ENCODE data around the gene MOCOS. TPM values are rescaled to one million over a fixed set of nuclear protein-coding genes. Genes with fewer than 3 reads are reported as not detected.

Gene MOCOS
- total RNA-seq, 1 experiment from 2014 or later, result 5.5 TPM

- TF ChIP-seq CTCF (IDR thresholded peaks at IDR 0.05; ENCODE audit: insufficient read depth in 1 of 2, low read depth in 1 of 2, low read length in 1 of 2, severe bottlenecking in 1 of 2, unreplicated experiment in 1 of 2), result no peak
Measured at GRCh38 chr18:36247036-36247435, 59.7 kb downstream of the MOCOS start.

GRCh38 chr18:36249392-36249791 lies 62.1 kb downstream of the MOCOS start:
- ChIA-PET CTCF (no interaction called here), POLR2A (no interaction called here)
- H3K27me3 Mint-ChIP-seq (ENCODE audit: insufficient read depth, unreplicated experiment), result no peaks in the 10 kb centered on the region
- BruUV-seq (replicated peaks), result no TSS peak
- Histone ChIP-seq H3K27me3 (replicated peaks; ENCODE audit: control insufficient read depth, insufficient read depth, low read length) (no peaks in the 10 kb centered on the region), H3K9me3 (no peaks in the 10 kb centered on the region; the same call in 1 of the 2 replicates), H3K4me1 (no peaks in the 10 kb centered on the region), H3K36me3 (ENCODE audit: control insufficient read depth, insufficient read depth, low read length) (no peaks in the 10 kb centered on the region), H3K4me3 (ENCODE audit: low read depth, low read length) (no peak overlapping the region)
- H3K9me3 Mint-ChIP-seq (ENCODE audit: unreplicated experiment), result peaks cover 1% of the 10 kb centered on the region
- peaks cover 6% of the 10 kb centered on the region for H3K4me1 Mint-ChIP-seq (ENCODE audit: low read depth, unreplicated experiment)
- no peak for DNase-seq
- no peak for TF ChIP-seq CTCF (IDR thresholded peaks at IDR 0.05; ENCODE audit: insufficient read depth in 1 of 2, low read depth in 1 of 2, low read length in 1 of 2, severe bottlenecking in 1 of 2, unreplicated experiment in 1 of 2)
- peaks cover 6% of the 10 kb centered on the region for H3K36me3 Mint-ChIP-seq (ENCODE audit: insufficient read depth, unreplicated experiment)
- H3K27ac Mint-ChIP-seq (ENCODE audit: unreplicated experiment), result no peak overlapping the region
- intact Hi-C loops (cut with micrococcal nuclease; ENCODE audit: unreplicated experiment), result no loop called here
- H3K4me3 Mint-ChIP-seq (ENCODE audit: unreplicated experiment), result no peak overlapping the region

More at GRCh38 chr18:36247036-36247435, 59.7 kb downstream of the MOCOS start:
- no peaks in the 10 kb centered on the region for H3K27me3 ChIP-seq (replicated peaks; ENCODE audit: control insufficient read depth, insufficient read depth, low read length)
- POLR2A ChIA-PET, result no interaction called here
- Mint-ChIP-seq H3K4me3 (ENCODE audit: unreplicated experiment) (no peak overlapping the region), H3K27me3 (ENCODE audit: insufficient read depth, unreplicated experiment) (no peaks in the 10 kb centered on the region), H3K36me3 (ENCODE audit: insufficient read depth, unreplicated experiment) (peaks cover 12% of the 10 kb centered on the region), H3K4me1 (ENCODE audit: low read depth, unreplicated experiment) (peaks cover 6% of the 10 kb centered on the region), H3K9me3 (ENCODE audit: unreplicated experiment) (peaks cover 19% of the 10 kb centered on the region), H3K27ac (ENCODE audit: unreplicated experiment) (no peak overlapping the region)
- intact Hi-C loops (cut with micrococcal nuclease; ENCODE audit: unreplicated experiment), result no loop called here
- no TSS peak for BruUV-seq (replicated peaks)
- H3K4me3 ChIP-seq (ENCODE audit: low read depth, low read length), result no peak overlapping the region
- no peak for DNase-seq
- peaks cover 5% of the 10 kb centered on the region; the same call in 1 of the 2 replicates for H3K9me3 ChIP-seq
- H3K36me3 ChIP-seq (ENCODE audit: control insufficient read depth, insufficient read depth, low read length), result no peaks in the 10 kb centered on the region
- peaks cover 7% of the 10 kb centered on the region; the same call in 1 of the 2 replicates for H3K4me1 ChIP-seq
- CTCF ChIA-PET, result no interaction called here

- no peak for TF ChIP-seq CTCF (IDR thresholded peaks at IDR 0.05; ENCODE audit: insufficient read depth in 1 of 2, low read depth in 1 of 2, low read length in 1 of 2, severe bottlenecking in 1 of 2, unreplicated experiment in 1 of 2)
- DNase-seq, result no peak
- Histone ChIP-seq H3K36me3 (ENCODE audit: control insufficient read depth, insufficient read depth, low read length) (no peaks in the 10 kb centered on the region), H3K4me3 (ENCODE audit: low read depth, low read length) (no peak overlapping the region), H3K27me3 (replicated peaks; ENCODE audit: control insufficient read depth, insufficient read depth, low read length) (no peaks in the 10 kb centered on the region), H3K9me3 (no peaks in the 10 kb centered on the region), H3K4me1 (no peaks in the 10 kb centered on the region)
- H3K4me1 Mint-ChIP-seq (ENCODE audit: low read depth, unreplicated experiment), result peaks cover 6% of the 10 kb centered on the region
- no peaks in the 10 kb centered on the region for H3K9me3 Mint-ChIP-seq (ENCODE audit: unreplicated experiment)
- BruUV-seq (replicated peaks), result no TSS peak
- H3K27me3 Mint-ChIP-seq (ENCODE audit: insufficient read depth, unreplicated experiment), result no peaks in the 10 kb centered on the region
- peaks cover 6% of the 10 kb centered on the region for H3K36me3 Mint-ChIP-seq (ENCODE audit: insufficient read depth, unreplicated experiment)
- ChIA-PET POLR2A (no interaction called here), CTCF (no interaction called here)
- H3K27ac Mint-ChIP-seq (ENCODE audit: unreplicated experiment), result no peak overlapping the region
- intact Hi-C loops (cut with micrococcal nuclease; ENCODE audit: unreplicated experiment), result no loop called here
- H3K4me3 Mint-ChIP-seq (ENCODE audit: unreplicated experiment), result no peak overlapping the region
Measured at GRCh38 chr18:36250827-36251226, 63.5 kb downstream of the MOCOS start.
